ENCODE measurements around the gene SUGCT.

The SUGCT gene

GRCh38 chr7:40329601-40330153, 194.9 kb downstream of the SUGCT start:
- Mint-ChIP-seq H3K27me3 (no peaks in the 10 kb centered on the region), H3K36me3 (ENCODE audit: low read depth) (no peaks in the 10 kb centered on the region), H3K4me1 (no peaks in the 10 kb centered on the region), H3K4me3 (no peak overlapping the region), H3K27ac (no peak overlapping the region), H3K9me3 (no peaks in the 10 kb centered on the region)
- DNase-seq = no peak
- no peak for ATAC-seq

- no peaks in the 10 kb centered on the region for H3K9me3 Mint-ChIP-seq
- no peak overlapping the region for H3K27ac Mint-ChIP-seq
- DNase-seq (no peak), ATAC-seq (no peak)
- H3K36me3 Mint-ChIP-seq (ENCODE audit: low read depth) = no peaks in the 10 kb centered on the region
- H3K27me3 Mint-ChIP-seq = no peaks in the 10 kb centered on the region
- H3K4me1 Mint-ChIP-seq = no peaks in the 10 kb centered on the region
- no peak overlapping the region for H3K4me3 Mint-ChIP-seq
Measured at GRCh38 chr7:40330408-40330807, 195.6 kb downstream of the SUGCT start.

- no peaks in the 10 kb centered on the region for H3K36me3 Mint-ChIP-seq (ENCODE audit: low read depth)
- no peak overlapping the region for H3K27ac Mint-ChIP-seq
- no peak overlapping the region for H3K4me3 Mint-ChIP-seq
- no peaks in the 10 kb centered on the region for H3K4me1 Mint-ChIP-seq
- no peaks in the 10 kb centered on the region for H3K27me3 Mint-ChIP-seq
- ATAC-seq = no peak
- DNase-seq = no peak
- no peaks in the 10 kb centered on the region for H3K9me3 Mint-ChIP-seq
Measured at GRCh38 chr7:40331915-40332314, 197.1 kb downstream of the SUGCT start.

- no peaks in the 10 kb centered on the region for H3K36me3 Mint-ChIP-seq (ENCODE audit: low read depth)
- H3K27me3 Mint-ChIP-seq = no peaks in the 10 kb centered on the region
- H3K27ac Mint-ChIP-seq = no peak overlapping the region
- H3K4me3 Mint-ChIP-seq = no peak overlapping the region
- no peaks in the 10 kb centered on the region for H3K4me1 Mint-ChIP-seq
- H3K9me3 Mint-ChIP-seq = no peaks in the 10 kb centered on the region
- no peak for DNase-seq
- ATAC-seq = no peak
Measured at GRCh38 chr7:40332516-40332915, 197.7 kb downstream of the SUGCT start.

- H3K36me3 Mint-ChIP-seq (ENCODE audit: low read depth) = no peaks in the 10 kb centered on the region
- ATAC-seq = peak; percentile 20
- DNase-seq = no peak
- peaks cover 9% of the 10 kb centered on the region for H3K9me3 Mint-ChIP-seq
- H3K4me3 Mint-ChIP-seq = no peak overlapping the region
- H3K27ac Mint-ChIP-seq = no peak overlapping the region
- no peaks in the 10 kb centered on the region for H3K4me1 Mint-ChIP-seq
- no peaks in the 10 kb centered on the region for H3K27me3 Mint-ChIP-seq
Measured at GRCh38 chr7:40341836-40342235, 207.0 kb downstream of the SUGCT start.

- H3K27me3 Mint-ChIP-seq = peaks cover 1% of the 10 kb centered on the region
Measured at GRCh38 chr7:40346554-40346953, 211.7 kb downstream of the SUGCT start.

GRCh38 chr7:40348126-40348728, 213.4 kb downstream of the SUGCT start:
- Mint-ChIP-seq H3K36me3 (ENCODE audit: low read depth) (no peaks in the 10 kb centered on the region), H3K9me3 (no peaks in the 10 kb centered on the region), H3K4me3 (no peak overlapping the region), H3K27ac (no peak overlapping the region), H3K27me3 (peaks cover 1% of the 10 kb centered on the region), H3K4me1 (no peaks in the 10 kb centered on the region)
- DNase-seq = no peak
- ATAC-seq = no peak

More at GRCh38 chr7:40346554-40346953, 211.7 kb downstream of the SUGCT start:
- no peaks in the 10 kb centered on the region for H3K9me3 Mint-ChIP-seq
- no peaks in the 10 kb centered on the region for H3K36me3 Mint-ChIP-seq (ENCODE audit: low read depth)
- no peaks in the 10 kb centered on the region for H3K4me1 Mint-ChIP-seq
- no peak for DNase-seq
- H3K27ac Mint-ChIP-seq = no peak overlapping the region
- H3K4me3 Mint-ChIP-seq = no peak overlapping the region
- no peak for ATAC-seq

GRCh38 chr7:40350100-40350499, 215.3 kb downstream of the SUGCT start:
- no peaks in the 10 kb centered on the region for H3K36me3 Mint-ChIP-seq (ENCODE audit: low read depth)
- peaks cover 1% of the 10 kb centered on the region for H3K27me3 Mint-ChIP-seq
- H3K4me3 Mint-ChIP-seq = no peak overlapping the region

GRCh38 chr7:40354711-40355110, 219.9 kb downstream of the SUGCT start:
- H3K4me1 Mint-ChIP-seq = no peaks in the 10 kb centered on the region
- H3K9me3 Mint-ChIP-seq = no peaks in the 10 kb centered on the region
- H3K27me3 Mint-ChIP-seq = peaks cover 4% of the 10 kb centered on the region
- H3K27ac Mint-ChIP-seq = no peak overlapping the region
- no peak for ATAC-seq
- no peaks in the 10 kb centered on the region for H3K36me3 Mint-ChIP-seq (ENCODE audit: low read depth)
- no peak for DNase-seq
- H3K4me3 Mint-ChIP-seq = no peak overlapping the region

More at GRCh38 chr7:40350100-40350499, 215.3 kb downstream of the SUGCT start:
- DNase-seq = no peak
- H3K9me3 Mint-ChIP-seq = no peaks in the 10 kb centered on the region
- H3K4me1 Mint-ChIP-seq = no peaks in the 10 kb centered on the region
- H3K27ac Mint-ChIP-seq = no peak overlapping the region
- ATAC-seq = no peak

- Mint-ChIP-seq H3K27me3 (peaks cover 2% of the 10 kb centered on the region), H3K27ac (no peak overlapping the region), H3K9me3 (no peaks in the 10 kb centered on the region), H3K4me1 (no peaks in the 10 kb centered on the region), H3K36me3 (ENCODE audit: low read depth) (no peaks in the 10 kb centered on the region), H3K4me3 (no peak overlapping the region)
- DNase-seq (no peak), ATAC-seq (no peak)
Measured at GRCh38 chr7:40356312-40356711, 221.5 kb downstream of the SUGCT start.

GRCh38 chr7:40356871-40357709, 222.3 kb downstream of the SUGCT start:
- H3K27me3 Mint-ChIP-seq = peaks cover 2% of the 10 kb centered on the region
- ATAC-seq = no peak
- DNase-seq = no peak
- H3K27ac Mint-ChIP-seq = no peak overlapping the region
- no peaks in the 10 kb centered on the region for H3K36me3 Mint-ChIP-seq (ENCODE audit: low read depth)
- no peaks in the 10 kb centered on the region for H3K4me1 Mint-ChIP-seq
- H3K9me3 Mint-ChIP-seq = no peaks in the 10 kb centered on the region
- no peak overlapping the region for H3K4me3 Mint-ChIP-seq

- H3K27me3 Mint-ChIP-seq = no peaks in the 10 kb centered on the region
- H3K9me3 Mint-ChIP-seq = peaks cover 5% of the 10 kb centered on the region
- H3K36me3 Mint-ChIP-seq (ENCODE audit: low read depth) = no peaks in the 10 kb centered on the region
- H3K4me3 Mint-ChIP-seq = no peak overlapping the region
- H3K4me1 Mint-ChIP-seq = no peaks in the 10 kb centered on the region
- DNase-seq = no peak
- H3K27ac Mint-ChIP-seq = no peak overlapping the region
- no peak for ATAC-seq
Measured at GRCh38 chr7:40369641-40370277, 235.0 kb downstream of the SUGCT start.

- no peak for ATAC-seq
- Mint-ChIP-seq H3K27me3 (no peaks in the 10 kb centered on the region), H3K27ac (no peak overlapping the region), H3K36me3 (ENCODE audit: low read depth) (no peaks in the 10 kb centered on the region), H3K4me1 (no peaks in the 10 kb centered on the region), H3K4me3 (no peak overlapping the region), H3K9me3 (peaks cover 5% of the 10 kb centered on the region)
- DNase-seq = no peak
Measured at GRCh38 chr7:40371806-40372440, 237.1 kb downstream of the SUGCT start.

- Mint-ChIP-seq H3K27ac (no peak overlapping the region), H3K36me3 (ENCODE audit: low read depth) (no peaks in the 10 kb centered on the region), H3K4me1 (no peaks in the 10 kb centered on the region), H3K4me3 (no peak overlapping the region), H3K9me3 (no peaks in the 10 kb centered on the region), H3K27me3 (no peaks in the 10 kb centered on the region)
- ATAC-seq = no peak
- no peak for DNase-seq
Measured at GRCh38 chr7:40374575-40374974, 239.8 kb downstream of the SUGCT start.
